ENCODE results near the gene ORM2. TPM values are rescaled to one million over a fixed set of nuclear protein-coding genes. Genes with fewer than 3 reads are reported as not detected.

ORM2 gene
- total and polyA plus RNA-seq, 2 donors (not counting 1 experiment from before 2014, with no cell fraction given): not detected

GRCh38 chr9:114363424-114363823 lies 33.8 kb downstream of the ORM2 start:
- H3K9ac ChIP-seq (ENCODE audit: low read length): peak overlapping the region; percentile 2
- no peaks in the 10 kb centered on the region for H3K9me3 ChIP-seq (ENCODE audit: control extremely low read depth in 1 of 3, control insufficient read depth in 2 of 3, insufficient read depth in 1 of 3, low read length in 2 of 3)
- H3K27me3 Mint-ChIP-seq: no peaks in the 10 kb centered on the region
- DNase-seq: no peak
- H3K4me1 Mint-ChIP-seq: peaks cover 64% of the 10 kb centered on the region
- no peak for ATAC-seq (ENCODE audit: low read depth)
- TF ChIP-seq EZH2 (IDR thresholded peaks at IDR 0.05; ENCODE audit: borderline replicate concordance, insufficient read depth, low read depth, low read length, poor library complexity, severe bottlenecking) (no peak), CTCF (IDR thresholded peaks at IDR 0.05) (no peak)
- intact Hi-C loops (cut with micrococcal nuclease): loop anchor here (5.0 kb wide), 1 partner anchor 34 kb away; no protein-coding TSS in a partner anchor
- peak overlapping the region; percentile 94 for H3K27ac Mint-ChIP-seq
- H3K36me3 ChIP-seq (replicated peaks in 1 of 2; ENCODE audit: control extremely low read depth in 1 of 2, control insufficient read depth in 1 of 2, extremely low read depth in 1 of 2, insufficient read depth in 2 of 2, low read length in 1 of 2): peaks cover 9 to 89% of the 10 kb centered on the region in 2 experiments
- 55% methylated on average over 2 of the region's 2 CpGs for WGBS (ENCODE audit: insufficient coverage)
- peak overlapping the region; percentile 55 for H3K4me2 ChIP-seq (replicated peaks; ENCODE audit: low read depth, low read length, poor library complexity, severe bottlenecking)
- CTCF ChIA-PET: interaction anchor here (0.8 to 2.6 kb wide), 4 partner anchors 11 to 22 kb away, joined by 3 to 10 read pairs (median 5); no protein-coding TSS in a partner anchor
- peaks cover 58 to 69% of the 10 kb centered on the region in 2 donors for H3K4me1 ChIP-seq (ENCODE audit: control insufficient read depth in 2 of 2, insufficient read depth in 2 of 2, low read length in 2 of 2)
- H3K27me3 ChIP-seq (replicated peaks in 1 of 4; ENCODE audit: control extremely low read depth in 1 of 4, control insufficient read depth in 3 of 4, insufficient read depth in 4 of 4, low read length in 3 of 4): no peaks in the 10 kb centered on the region
- peaks cover 81% of the 10 kb centered on the region for H3K79me2 ChIP-seq (ENCODE audit: control insufficient read depth, insufficient read depth, low read length)
- POLR2A ChIA-PET: interaction anchor here (1.0 to 8.6 kb wide), 7 partner anchors 10 to 34 kb away, joined by 3 to 108 read pairs (median 6); partner anchors contain the start of gene AKNA
- H2AFZ ChIP-seq (ENCODE audit: insufficient read depth, low read depth, low read length, poor library complexity, severe bottlenecking): no peak overlapping the region
- peaks cover 39% of the 10 kb centered on the region for H4K20me1 ChIP-seq (ENCODE audit: control insufficient read depth, insufficient read depth, low read length, poor library complexity, severe bottlenecking)
- peak overlapping the region; percentile 66 for H3K4me3 Mint-ChIP-seq
- H3K27ac ChIP-seq (ENCODE audit: low read length in 2 of 2): peak overlapping the region; percentile 28 to 75
- peaks cover 3% of the 10 kb centered on the region for H3K9me3 Mint-ChIP-seq (ENCODE audit: insufficient read depth)
- H3K4me3 ChIP-seq (ENCODE audit: control extremely low read depth in 1 of 5, extremely low read depth in 1 of 5, insufficient read depth in 1 of 5, low read depth in 2 of 5, low read length in 4 of 5): no peak overlapping the region
